HCT116 (cell line): ENCODE results near the gene PPP6R3. TPM values are rescaled to one million over a fixed set of nuclear protein-coding genes. Genes with fewer than 3 reads are reported as not detected.

Experiments
- ATAC-seq: fragments of 200-7000 bp; cut with Tn5 transposase; 2 replicates; pipeline ENCODE4 v1.9.1; 2020; ENCODE audit warnings: mild to moderate bottlenecking, moderate library complexity
- BruUV-seq: library from RNA; stranded (reverse); fragments of 400-500 nt; replicated peaks from 2 replicates; lab custom pipeline; 2021; lab: Mats Ljungman, UMichigan
- CTCF ChIA-PET: fragments of 300-600 bp; sonication (Branson Sonifier 250); formaldehyde crosslinking; loops from one replicate; lab custom pipeline; 2021; ENCODE audit warnings: antibody characterized with exemption; lab: Charles Lee
- POLR2A ChIA-PET: fragments of 300-600, 350-600 bp; sonication (Branson Sonifier 250); formaldehyde crosslinking; loops from one replicate; lab custom pipeline; 2021; ENCODE audit warnings: antibody characterized with exemption; lab: Charles Lee
- RAD21 ChIA-PET, 2 experiments: fragments of 300-600 bp; sonication (Branson Sonifier 250); formaldehyde crosslinking; loops; one replicate each; lab custom pipeline; 2023; ENCODE audit warnings: low total read pairs in 2 of 2; ENCODE audit not compliant: uncharacterized antibody in 2 of 2, unreplicated experiment in 2 of 2, low non-redundant PET in 1 of 2; lab: Charles Lee
- DNase-seq: peaks from one replicate; pipeline ENCODE4 v3.0.0-alpha.2; 2010; ENCODE audit warnings: low read depth, low spot score
- H2AFZ ChIP-seq: fragments of 200-600 bp; shearing (Covaris generic), sonication (generic); 2 replicates; pipeline ENCODE4 v1.6.1; 2017; ENCODE audit warnings: low read depth, mixed run types, mixed read lengths, antibody characterized with exemption, low read length; ENCODE audit not compliant: poor library complexity, severe bottlenecking
- H3K27ac ChIP-seq: 2 replicates; pipeline ENCODE4 v1.5.1; 2012; ENCODE audit warnings: low read depth, low read length
- H3K27me3 ChIP-seq: fragments of 200-600 bp; sonication (generic); 2 replicates; pipeline ENCODE4 v1.6.1; 2016; ENCODE audit warnings: mixed run types, low read length, mixed read lengths; ENCODE audit not compliant: insufficient read depth
- H3K36me3 ChIP-seq, 2 experiments: fragments of 200-500 bp in 1 of 2; fragments of 200-600 bp in 1 of 2; sonication (Bioruptor generic) in 1 of 2; sonication (generic) in 1 of 2; 2 replicates each; pipeline versions ENCODE4 v1.5.1 to v1.6.1; 2014 to 2016; ENCODE audit warnings: low read length in 2 of 2, inconsistent platforms in 1 of 2, mixed read lengths in 1 of 2, mixed run types in 1 of 2; ENCODE audit not compliant: insufficient read depth in 2 of 2, control insufficient read depth in 1 of 2
- H3K4me1 ChIP-seq, 2 experiments: fragments of 200-600 bp in 1 of 2; sonication (generic) in 1 of 2; 2 replicates each; pipeline versions ENCODE4 v1.5.1 to v1.6.1; 2012 to 2017; ENCODE audit warnings: low read length in 2 of 2, inconsistent platforms in 1 of 2, mild to moderate bottlenecking in 1 of 2, mixed read lengths in 1 of 2, mixed run types in 1 of 2, moderate library complexity in 1 of 2; ENCODE audit not compliant: insufficient read depth in 2 of 2, control insufficient read depth in 1 of 2
- H3K4me2 ChIP-seq: fragments of 200-600 bp; sonication (generic); 2 replicates; pipeline ENCODE4 v1.6.1; 2017; ENCODE audit warnings: mixed run types, low read length, mixed read lengths
- H3K4me3 ChIP-seq, 2 experiments: fragments of 200-600 bp in 1 of 2; sonication (generic) in 1 of 2; replicated peaks in 1 of 2; 2 replicates each; pipeline ENCODE4 v1.5.1; 2011 to 2016; ENCODE audit warnings: low read length in 2 of 2, control low read depth in 1 of 2, low read depth in 1 of 2, mild to moderate bottlenecking in 1 of 2, mixed read lengths in 1 of 2, mixed run types in 1 of 2
- H3K79me2 ChIP-seq: fragments of 200-600 bp; sonication (generic); 2 replicates; pipeline ENCODE4 v1.6.1; 2017; ENCODE audit warnings: mild to moderate bottlenecking, mixed run types, low read length, moderate library complexity, mixed read lengths; ENCODE audit not compliant: insufficient read depth
- H3K9ac ChIP-seq: fragments of 200-600 bp; sonication (generic); 2 replicates; pipeline ENCODE4 v1.6.1; 2016; ENCODE audit warnings: low read length, mixed read lengths
- H3K9me2 ChIP-seq: fragments of 200-600 bp; sonication (generic), shearing (Covaris generic); 2 replicates; pipeline ENCODE4 v1.6.1; 2017; ENCODE audit warnings: mixed run types, mild to moderate bottlenecking, moderate library complexity; ENCODE audit not compliant: insufficient read depth
- H3K9me3 ChIP-seq, 2 experiments: fragments of 200-500 bp in 1 of 2; fragments of 200-600 bp in 1 of 2; sonication (Bioruptor generic) in 1 of 2; sonication (generic) in 1 of 2; 2 replicates each; pipeline ENCODE4 v1.6.1; 2014 to 2017; ENCODE audit warnings: low read length in 2 of 2, mixed read lengths in 2 of 2, inconsistent platforms in 1 of 2, low read depth in 1 of 2, mild to moderate bottlenecking in 1 of 2, mixed run types in 1 of 2, moderate library complexity in 1 of 2; ENCODE audit not compliant: control insufficient read depth in 1 of 2, insufficient read depth in 1 of 2
- H4K20me1 ChIP-seq: fragments of 200-600 bp; sonication (generic), shearing (Covaris generic); 2 replicates; pipeline ENCODE4 v1.6.1; 2017; ENCODE audit warnings: mixed run types, mild to moderate bottlenecking, moderate library complexity; ENCODE audit not compliant: insufficient read depth
- CBX3 ChIP-seq: IDR thresholded peaks from 2 replicates; pipeline ENCODE4 v1.6.1; 2012; ENCODE audit warnings: low read depth
- EGR1 ChIP-seq: IDR thresholded peaks from 2 replicates; pipeline ENCODE4 v1.6.1; 2012; ENCODE audit warnings: low read depth
- ELF1 ChIP-seq: IDR thresholded peaks from 2 replicates; pipeline ENCODE4 v1.6.1; 2012; ENCODE audit warnings: low read depth, borderline replicate concordance
- EZH2 ChIP-seq: fragments of 200-600 bp; sonication (generic); IDR thresholded peaks from 2 replicates; pipeline ENCODE4 v1.6.1; 2017; ENCODE audit warnings: antibody characterized with exemption, mixed run types
- EZH2phosphoT487 ChIP-seq: fragments of 200-600 bp; IDR thresholded peaks from 2 replicates; pipeline ENCODE4 v1.6.1; 2018; ENCODE audit warnings: antibody characterized with exemption, borderline replicate concordance
- FOSL1 ChIP-seq: IDR thresholded peaks from 2 replicates; pipeline ENCODE4 v1.6.1; 2012; ENCODE audit warnings: low read depth
- JUND ChIP-seq: IDR thresholded peaks from 2 replicates; pipeline ENCODE4 v1.6.1; 2012
- POLR2AphosphoS5 ChIP-seq: IDR thresholded peaks from 2 replicates; pipeline ENCODE4 v1.6.1; 2011; ENCODE audit warnings: mild to moderate bottlenecking, low read depth, low read length, moderate library complexity
- SIN3A ChIP-seq: IDR thresholded peaks from 2 replicates; pipeline ENCODE4 v1.6.1; 2012; ENCODE audit warnings: low read depth
- SP1 ChIP-seq: IDR thresholded peaks from 2 replicates; pipeline ENCODE4 v1.6.1; 2012; ENCODE audit warnings: low read depth
- SRF ChIP-seq: IDR thresholded peaks from 2 replicates; pipeline ENCODE4 v1.6.1; 2012; ENCODE audit warnings: low read depth
- TCF7L2 ChIP-seq: IDR thresholded peaks from 2 replicates; pipeline ENCODE4 v1.7.0; 2011; ENCODE audit warnings: borderline replicate concordance, inconsistent platforms; ENCODE audit not compliant: insufficient read depth, insufficient read length; ENCODE audit errors: extremely low read depth
- ZFX ChIP-seq: fragments of 450-650 bp; IDR thresholded peaks from 2 replicates; pipeline ENCODE4 v1.6.1; 2017
- ZNF274 ChIP-seq: fragments of 200-500 bp; sonication (Bioruptor generic); IDR thresholded peaks from 2 replicates; pipeline ENCODE4 v1.6.1; 2014; ENCODE audit warnings: mild to moderate bottlenecking, low read depth, low read length, inconsistent platforms
- intact Hi-C: fragments of 100-400 bp; cut with micrococcal nuclease; formaldehyde crosslinking; loops from 2 replicates; pipeline ENCODE4 v1.10.0; 2022
- total RNA-seq: library from RNA; stranded (reverse); gene quantifications from one replicate; pipeline ENCODE4 v1.2.1, GENCODE V29; 2021; ENCODE audit not compliant: unreplicated experiment
- TF ChIP-seq, protein P1 (sequence below): IDR thresholded peaks from 2 replicates; pipeline ENCODE4 v1.6.1; 2011; ENCODE audit warnings: mild to moderate bottlenecking, low read length, moderate library complexity; ENCODE audit not compliant: insufficient replicate concordance; ENCODE audit errors: extremely low read depth
- TF ChIP-seq, protein P2 (sequence below): IDR thresholded peaks from 2 replicates; pipeline ENCODE4 v1.6.1; 2012
- TF ChIP-seq, protein P3 (sequence below): IDR thresholded peaks from 2 replicates; pipeline ENCODE4 v1.6.1; 2012; ENCODE audit warnings: low read depth
- TF ChIP-seq, protein P4 (sequence below), 3 experiments: fragments of 200-600 bp in 1 of 3; sonication (generic) in 1 of 3; IDR thresholded peaks in 2 of 3; conservative IDR thresholded peaks in 1 of 3; 2 replicates each; pipeline ENCODE4 v1.5.1; 2012 to 2017; ENCODE audit warnings: low read depth in 2 of 3, low read length in 2 of 3, antibody characterized with exemption in 1 of 3, borderline replicate concordance in 1 of 3, control low read depth in 1 of 3, mild to moderate bottlenecking in 1 of 3, mixed read lengths in 1 of 3, mixed run types in 1 of 3, moderate library complexity in 1 of 3; ENCODE audit not compliant: insufficient read depth in 1 of 3

Gene PPP6R3
- total RNA-seq, 1 experiment from 2014 or later, result 113 TPM

DNA sequence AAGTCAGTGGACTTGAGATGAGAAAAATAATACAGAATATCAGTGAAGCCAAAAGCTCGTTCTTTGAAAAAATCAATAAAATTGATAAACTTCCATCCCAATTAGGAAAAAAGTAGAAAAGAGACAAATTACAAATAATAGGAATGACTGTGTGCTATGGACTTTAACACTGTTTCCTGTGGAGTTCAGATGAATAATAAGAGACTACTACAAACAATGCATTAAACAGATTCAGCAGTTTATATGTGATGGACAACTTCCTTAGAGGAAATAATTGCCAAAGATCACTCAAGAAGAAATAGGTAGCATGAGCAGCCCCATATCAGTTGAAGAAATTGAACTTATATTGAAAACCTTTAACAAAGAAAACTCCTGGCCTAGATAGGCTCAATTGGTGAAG is 99.7 kb downstream of the PPP6R3 start:
- Histone ChIP-seq H3K4me3 (no peak overlapping the region), H3K9me3 (no peaks in the 10 kb centered on the region), H3K9me2 (no peaks in the 10 kb centered on the region), H3K27me3 (no peaks in the 10 kb centered on the region), H4K20me1 (no peaks in the 10 kb centered on the region), H3K4me1 (no peaks in the 10 kb centered on the region), H2AFZ (no peak overlapping the region), H3K9ac (no peak overlapping the region), H3K4me2 (no peak overlapping the region), H3K27ac (no peak overlapping the region), H3K79me2 (peaks cover 64% of the 10 kb centered on the region), H3K36me3 (peaks cover 18 to 21% of the 10 kb centered on the region in 2 experiments)
- no TSS peak for BruUV-seq
- TF ChIP-seq ELF1 (no peak), SIN3A (no peak), POLR2AphosphoS5 (no peak), EGR1 (no peak), ZFX (no peak), CBX3 (no peak), EZH2phosphoT487 (no peak), JUND (no peak), SP1 (no peak), SRF (no peak), EZH2 (no peak), FOSL1 (no peak), TCF7L2 (no peak), ZNF274 (no peak)
- TF ChIP-seq, protein P1, sequence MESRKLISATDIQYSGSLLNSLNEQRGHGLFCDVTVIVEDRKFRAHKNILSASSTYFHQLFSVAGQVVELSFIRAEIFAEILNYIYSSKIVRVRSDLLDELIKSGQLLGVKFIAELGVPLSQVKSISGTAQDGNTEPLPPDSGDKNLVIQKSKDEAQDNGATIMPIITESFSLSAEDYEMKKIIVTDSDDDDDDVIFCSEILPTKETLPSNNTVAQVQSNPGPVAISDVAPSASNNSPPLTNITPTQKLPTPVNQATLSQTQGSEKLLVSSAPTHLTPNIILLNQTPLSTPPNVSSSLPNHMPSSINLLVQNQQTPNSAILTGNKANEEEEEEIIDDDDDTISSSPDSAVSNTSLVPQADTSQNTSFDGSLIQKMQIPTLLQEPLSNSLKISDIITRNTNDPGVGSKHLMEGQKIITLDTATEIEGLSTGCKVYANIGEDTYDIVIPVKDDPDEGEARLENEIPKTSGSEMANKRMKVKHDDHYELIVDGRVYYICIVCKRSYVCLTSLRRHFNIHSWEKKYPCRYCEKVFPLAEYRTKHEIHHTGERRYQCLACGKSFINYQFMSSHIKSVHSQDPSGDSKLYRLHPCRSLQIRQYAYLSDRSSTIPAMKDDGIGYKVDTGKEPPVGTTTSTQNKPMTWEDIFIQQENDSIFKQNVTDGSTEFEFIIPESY, result no peak
- TF ChIP-seq, protein P2, sequence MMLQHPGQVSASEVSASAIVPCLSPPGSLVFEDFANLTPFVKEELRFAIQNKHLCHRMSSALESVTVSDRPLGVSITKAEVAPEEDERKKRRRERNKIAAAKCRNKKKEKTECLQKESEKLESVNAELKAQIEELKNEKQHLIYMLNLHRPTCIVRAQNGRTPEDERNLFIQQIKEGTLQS, result no peak
- TF ChIP-seq, protein P3, sequence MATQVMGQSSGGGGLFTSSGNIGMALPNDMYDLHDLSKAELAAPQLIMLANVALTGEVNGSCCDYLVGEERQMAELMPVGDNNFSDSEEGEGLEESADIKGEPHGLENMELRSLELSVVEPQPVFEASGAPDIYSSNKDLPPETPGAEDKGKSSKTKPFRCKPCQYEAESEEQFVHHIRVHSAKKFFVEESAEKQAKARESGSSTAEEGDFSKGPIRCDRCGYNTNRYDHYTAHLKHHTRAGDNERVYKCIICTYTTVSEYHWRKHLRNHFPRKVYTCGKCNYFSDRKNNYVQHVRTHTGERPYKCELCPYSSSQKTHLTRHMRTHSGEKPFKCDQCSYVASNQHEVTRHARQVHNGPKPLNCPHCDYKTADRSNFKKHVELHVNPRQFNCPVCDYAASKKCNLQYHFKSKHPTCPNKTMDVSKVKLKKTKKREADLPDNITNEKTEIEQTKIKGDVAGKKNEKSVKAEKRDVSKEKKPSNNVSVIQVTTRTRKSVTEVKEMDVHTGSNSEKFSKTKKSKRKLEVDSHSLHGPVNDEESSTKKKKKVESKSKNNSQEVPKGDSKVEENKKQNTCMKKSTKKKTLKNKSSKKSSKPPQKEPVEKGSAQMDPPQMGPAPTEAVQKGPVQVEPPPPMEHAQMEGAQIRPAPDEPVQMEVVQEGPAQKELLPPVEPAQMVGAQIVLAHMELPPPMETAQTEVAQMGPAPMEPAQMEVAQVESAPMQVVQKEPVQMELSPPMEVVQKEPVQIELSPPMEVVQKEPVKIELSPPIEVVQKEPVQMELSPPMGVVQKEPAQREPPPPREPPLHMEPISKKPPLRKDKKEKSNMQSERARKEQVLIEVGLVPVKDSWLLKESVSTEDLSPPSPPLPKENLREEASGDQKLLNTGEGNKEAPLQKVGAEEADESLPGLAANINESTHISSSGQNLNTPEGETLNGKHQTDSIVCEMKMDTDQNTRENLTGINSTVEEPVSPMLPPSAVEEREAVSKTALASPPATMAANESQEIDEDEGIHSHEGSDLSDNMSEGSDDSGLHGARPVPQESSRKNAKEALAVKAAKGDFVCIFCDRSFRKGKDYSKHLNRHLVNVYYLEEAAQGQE, result no peak
- TF ChIP-seq, protein P4, sequence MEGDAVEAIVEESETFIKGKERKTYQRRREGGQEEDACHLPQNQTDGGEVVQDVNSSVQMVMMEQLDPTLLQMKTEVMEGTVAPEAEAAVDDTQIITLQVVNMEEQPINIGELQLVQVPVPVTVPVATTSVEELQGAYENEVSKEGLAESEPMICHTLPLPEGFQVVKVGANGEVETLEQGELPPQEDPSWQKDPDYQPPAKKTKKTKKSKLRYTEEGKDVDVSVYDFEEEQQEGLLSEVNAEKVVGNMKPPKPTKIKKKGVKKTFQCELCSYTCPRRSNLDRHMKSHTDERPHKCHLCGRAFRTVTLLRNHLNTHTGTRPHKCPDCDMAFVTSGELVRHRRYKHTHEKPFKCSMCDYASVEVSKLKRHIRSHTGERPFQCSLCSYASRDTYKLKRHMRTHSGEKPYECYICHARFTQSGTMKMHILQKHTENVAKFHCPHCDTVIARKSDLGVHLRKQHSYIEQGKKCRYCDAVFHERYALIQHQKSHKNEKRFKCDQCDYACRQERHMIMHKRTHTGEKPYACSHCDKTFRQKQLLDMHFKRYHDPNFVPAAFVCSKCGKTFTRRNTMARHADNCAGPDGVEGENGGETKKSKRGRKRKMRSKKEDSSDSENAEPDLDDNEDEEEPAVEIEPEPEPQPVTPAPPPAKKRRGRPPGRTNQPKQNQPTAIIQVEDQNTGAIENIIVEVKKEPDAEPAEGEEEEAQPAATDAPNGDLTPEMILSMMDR (IDR thresholded peaks at IDR 0.05 in 2 of 3, conservative IDR thresholded peaks at IDR 0.05 in 1 of 3; ENCODE audit: borderline replicate concordance in 1 of 3, insufficient read depth in 1 of 3, low read depth in 2 of 3, low read length in 2 of 3), result no peak
- CTCF ChIA-PET, result no interaction called here
- DNase-seq, result no peak
- RAD21 ChIA-PET, result no interaction called here
- intact Hi-C loops, result no loop called here
- POLR2A ChIA-PET, result no interaction called here
- no peak for ATAC-seq
